ENCODE data around the gene KDM5A. TPM values are rescaled to one million over a fixed set of nuclear protein-coding genes. Genes with fewer than 3 reads are reported as not detected.

The KDM5A gene
- total RNA-seq, 1 donor from 2014 or later: 45.7 TPM

- TF ChIP-seq POLR2A (IDR thresholded peaks at IDR 0.05): no peak
- H3K36me3 ChIP-seq: no peaks in the 10 kb centered on the region
- intact Hi-C loops (cut with DNase I): no loop called here
- H3K27me3 ChIP-seq: no peaks in the 10 kb centered on the region
- H3K27ac ChIP-seq: no peak overlapping the region
- DNase-seq (ENCODE audit: extremely low spot score in 2 of 2): peak; percentile 52 to 93
- H3K9me3 ChIP-seq: no peaks in the 10 kb centered on the region
- no peak overlapping the region for H3K4me3 ChIP-seq
- no peaks in the 10 kb centered on the region for H3K4me1 ChIP-seq
Measured at GRCh38 chr12:232731-233614, 156.1 kb downstream of the KDM5A start.

- intact Hi-C loops (cut with DNase I): no loop called here
Measured at GRCh38 chr12:230925-231671, 158.0 kb downstream of the KDM5A start.

More at GRCh38 chr12:230925-231671, 158.0 kb downstream of the KDM5A start:
- no peaks in the 10 kb centered on the region for H3K36me3 ChIP-seq
- H3K27me3 ChIP-seq: no peaks in the 10 kb centered on the region
- no peaks in the 10 kb centered on the region for H3K4me1 ChIP-seq
- DNase-seq (ENCODE audit: extremely low spot score in 2 of 2): peak; percentile 71 to 72
- H3K27ac ChIP-seq: no peak overlapping the region
- no peaks in the 10 kb centered on the region for H3K9me3 ChIP-seq
- no peak overlapping the region for H3K4me3 ChIP-seq
- TF ChIP-seq CTCF (IDR thresholded peaks at IDR 0.05): no peak
- no peak for TF ChIP-seq POLR2A (IDR thresholded peaks at IDR 0.05)
- no peak for TF ChIP-seq POLR2AphosphoS5 (IDR thresholded peaks at IDR 0.05; ENCODE audit: insufficient read depth in 1 of 2, low read depth in 1 of 2)

Other genes with a start within 250 kb of the KDM5A start
- gene SLC6A12, start 175.2 kb downstream of the KDM5A start, total RNA-seq: not detected
- gene SLC6A13, start 126.5 kb downstream of the KDM5A start, total RNA-seq: not detected
- gene CCDC77, start 12.3 kb upstream of the KDM5A start, total RNA-seq: 8.3 TPM
- 13.3 TPM for gene B4GALNT3, start 70.6 kb upstream of the KDM5A start, total RNA-seq

All from vagina (tissue), 2 donors.